COR-L47 (cell line): Measurements from ENCODE around the gene CLK4.

Source experiments
- DNase-seq: peaks from one replicate; lab custom pipeline; 2025; lab: John Stamatoyannopoulos, UW

CLK4 gene

DNA sequence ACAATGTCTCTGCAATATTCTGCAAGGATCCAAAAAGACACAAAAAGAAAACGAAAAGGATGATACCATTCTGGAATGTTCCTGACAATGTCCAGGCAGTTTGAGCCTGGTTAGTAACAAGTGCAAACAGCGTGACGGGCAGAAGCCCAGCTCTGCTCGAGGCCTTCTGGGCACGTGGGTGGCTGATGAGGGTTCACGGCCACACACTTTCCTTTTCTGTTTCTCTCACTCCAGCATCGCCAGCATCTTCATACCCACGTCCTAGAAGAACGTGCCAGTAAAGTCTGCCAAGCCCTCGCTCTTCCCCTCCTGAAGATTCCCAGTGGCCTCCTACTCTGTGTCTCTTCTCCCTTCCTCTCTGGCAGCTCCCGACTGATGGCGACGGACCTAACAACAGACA is 73.3 kb downstream of the CLK4 start:
- DNase-seq = no peak
